HL-60/S4 treated with retinoic acid at 250 ng/mL for 4 days and 3 days (cell line): ENCODE results near the gene FGF4.

Source experiments
- in situ Hi-C: fragments of 300-500 bp; cut with MboI; formaldehyde crosslinking; loops from 2 replicates; pipeline ENCODE4 v1.7.0; 2022; ENCODE audit warnings: low sequenced_read_pairs

Gene FGF4

GRCh38 chr11:69808667-69809086, 33.5 kb upstream of the FGF4 start:
- in situ Hi-C loops, result no loop called here

GRCh38 chr11:69807106-69807815, 32.1 kb upstream of the FGF4 start:
- in situ Hi-C loops, result no loop called here

DNA sequence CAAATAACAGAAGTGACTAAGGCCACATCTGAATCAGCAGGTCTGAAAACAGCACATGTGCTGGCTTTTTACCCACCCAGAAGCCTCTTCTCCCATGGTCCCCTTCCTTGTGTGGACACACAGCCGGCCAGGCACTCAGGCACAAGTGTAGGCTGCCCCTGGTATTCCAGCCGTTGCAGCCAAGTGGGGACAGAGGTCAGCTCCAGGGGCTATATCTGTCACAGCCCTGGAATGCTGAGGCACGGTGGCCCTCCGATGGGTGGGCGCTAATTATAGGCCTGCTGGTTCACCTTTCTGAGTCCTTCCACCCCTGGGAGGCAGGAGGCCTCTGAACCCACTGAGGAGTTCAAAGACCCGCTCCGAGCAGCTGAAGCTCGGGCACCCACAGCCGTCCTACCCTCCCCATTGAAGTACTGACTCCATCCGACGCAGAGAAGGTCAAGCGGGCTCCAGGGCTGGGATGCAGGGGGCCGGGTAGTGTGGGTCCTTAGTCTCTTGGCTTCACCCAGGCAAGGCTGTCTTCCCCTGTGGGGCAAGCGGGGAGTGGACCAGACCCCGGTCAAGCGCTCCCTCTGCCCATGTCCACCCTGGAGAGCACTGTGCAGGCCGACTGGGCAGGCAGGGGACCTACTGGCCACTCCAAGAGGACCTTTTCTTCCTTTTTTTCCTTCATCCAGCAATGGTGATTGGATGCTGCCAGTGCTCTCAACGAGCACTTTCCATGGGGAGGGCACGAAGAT, 29.8 kb upstream of the FGF4 start:
- in situ Hi-C loops, result no loop called here

- in situ Hi-C loops, result no loop called here
These were observed 28.6 kb upstream of the FGF4 start for GRCh38 chr11:69803604-69804218.

DNA sequence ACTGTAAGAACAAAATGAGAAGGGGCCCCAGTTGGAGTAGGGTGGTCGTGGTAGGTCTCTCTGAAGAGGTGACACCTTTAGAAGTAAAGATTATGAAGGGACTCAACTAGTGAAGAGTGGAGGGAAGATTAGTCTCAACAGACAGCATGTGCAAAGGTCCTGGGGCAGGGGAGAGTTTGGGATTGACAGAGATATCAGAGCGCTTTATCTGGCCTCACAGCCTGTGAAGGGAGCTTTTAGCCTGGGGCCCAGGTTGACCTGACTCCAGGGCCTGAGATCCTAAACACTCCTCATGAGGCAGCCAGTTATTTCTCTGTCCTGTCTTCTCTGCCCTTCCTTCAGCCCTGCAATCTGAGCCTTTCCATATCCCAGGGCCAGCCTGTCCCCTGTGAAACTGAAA, 27.9 kb upstream of the FGF4 start:
- in situ Hi-C loops, result no loop called here

GRCh38 chr11:69802590-69802989, 27.4 kb upstream of the FGF4 start:
- in situ Hi-C loops, result no loop called here

- in situ Hi-C loops, result no loop called here
These were observed 26.6 kb upstream of the FGF4 start for GRCh38 chr11:69801513-69802335.

- in situ Hi-C loops, result no loop called here
These were observed 25.1 kb upstream of the FGF4 start for GRCh38 chr11:69800278-69800677.

DNA sequence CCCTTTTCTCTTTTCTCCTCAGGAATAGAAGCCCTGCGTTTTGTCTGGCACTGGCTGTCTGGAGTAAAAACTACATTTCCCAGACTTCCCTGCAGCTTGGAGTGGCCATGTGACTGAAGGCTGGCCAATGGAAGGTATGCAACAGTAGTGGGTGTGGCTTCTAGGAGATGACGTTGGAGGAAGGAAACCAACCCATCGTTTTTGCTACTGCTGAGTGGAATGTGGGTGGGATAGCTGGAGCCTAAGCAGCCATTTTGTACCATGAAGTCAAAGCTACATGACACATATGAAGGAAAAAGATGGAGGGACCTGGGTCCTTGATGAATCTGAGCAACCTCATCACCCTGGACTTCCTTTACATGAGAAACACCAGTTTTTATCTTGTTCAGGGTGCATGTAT, 24.4 kb upstream of the FGF4 start:
- in situ Hi-C loops, result no loop called here

DNA sequence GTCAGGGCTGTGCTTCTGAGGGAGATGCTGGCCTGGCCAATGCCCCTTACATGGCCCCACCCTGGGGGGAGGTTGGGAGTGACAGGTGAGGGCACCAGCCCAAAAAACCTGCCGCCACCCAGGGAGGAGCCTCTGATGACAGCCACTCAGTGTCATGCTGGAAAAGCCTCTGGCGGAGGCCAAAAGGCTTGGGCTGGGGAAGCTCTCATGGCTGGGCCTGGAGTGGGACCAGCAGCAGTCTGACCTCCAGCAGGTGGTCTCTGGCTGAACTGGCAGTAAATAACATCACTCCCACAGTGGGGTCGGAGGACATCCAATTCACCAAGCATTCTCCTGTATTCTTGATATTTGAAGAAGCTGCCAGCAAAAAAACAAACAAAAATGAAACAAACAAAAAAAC, 24.0 kb upstream of the FGF4 start:
- in situ Hi-C loops, result no loop called here

GRCh38 chr11:69797737-69798528, 22.8 kb upstream of the FGF4 start:
- in situ Hi-C loops, result no loop called here

GRCh38 chr11:69797156-69797555, 22.0 kb upstream of the FGF4 start:
- in situ Hi-C loops, result no loop called here

DNA sequence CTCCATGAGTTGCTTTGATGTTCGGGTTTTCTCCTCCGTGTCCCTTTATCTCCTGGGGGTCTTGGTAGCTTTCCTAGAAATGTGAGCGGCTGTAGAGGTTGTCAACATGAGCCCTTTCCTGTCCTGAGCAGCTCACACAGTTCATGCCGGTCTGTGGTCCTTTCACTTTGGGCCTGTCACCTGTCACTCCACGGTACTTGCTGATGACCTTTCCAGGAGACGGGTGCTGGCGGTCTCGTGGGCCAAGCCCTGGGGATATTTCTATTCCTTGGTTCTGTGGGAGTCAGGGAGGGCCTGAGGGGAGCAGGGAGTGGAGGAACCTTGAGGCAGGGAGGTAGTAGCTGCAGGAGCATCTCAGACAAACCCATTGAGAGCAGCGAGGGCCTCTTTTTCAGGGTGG, 20.9 kb upstream of the FGF4 start:
- in situ Hi-C loops, result no loop called here

- in situ Hi-C loops, result no loop called here
These were observed 16.4 kb upstream of the FGF4 start for GRCh38 chr11:69791276-69792180.

DNA sequence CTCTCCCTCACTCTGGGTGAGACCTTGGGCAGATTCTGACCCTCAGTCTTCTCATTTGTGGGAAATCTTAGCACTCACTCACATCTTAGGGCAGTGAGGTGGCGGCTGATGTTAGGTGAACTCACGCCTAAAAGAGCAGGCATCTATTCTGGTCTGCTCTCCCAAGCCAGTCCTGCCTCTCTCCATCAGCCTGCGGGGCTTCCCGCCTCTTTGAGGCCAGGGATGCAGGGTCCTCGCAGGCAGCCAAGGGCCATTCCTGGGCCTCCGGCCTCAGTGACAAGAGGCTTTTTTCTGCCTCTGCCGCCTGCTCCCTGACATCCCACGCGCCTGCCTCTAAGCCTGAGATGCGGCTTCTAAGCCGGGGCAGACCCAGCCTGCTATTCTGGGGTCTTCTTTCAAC, 13.8 kb upstream of the FGF4 start:
- in situ Hi-C loops, result no loop called here

DNA sequence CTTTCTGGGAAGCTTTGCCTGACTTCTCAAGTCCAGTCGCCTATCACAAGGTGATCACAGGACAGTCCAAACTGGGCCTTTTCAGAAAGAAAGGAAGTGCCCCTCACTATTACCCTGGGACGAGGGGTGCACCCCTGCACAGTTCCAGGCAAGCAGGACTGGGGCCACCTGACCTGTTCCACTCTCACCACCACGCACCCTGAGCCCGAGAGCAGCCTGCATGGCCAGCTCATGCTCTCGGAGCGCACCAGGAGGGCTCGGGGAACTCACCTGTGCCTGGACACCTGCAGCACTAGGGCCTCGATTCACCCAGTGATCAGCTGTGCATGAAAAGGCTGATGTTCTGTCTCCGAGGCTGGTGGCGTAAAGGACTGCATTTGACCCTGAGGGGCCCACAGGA, 12.8 kb upstream of the FGF4 start:
- in situ Hi-C loops, result no loop called here

GRCh38 chr11:69787457-69787856, 12.3 kb upstream of the FGF4 start:
- in situ Hi-C loops, result no loop called here

DNA sequence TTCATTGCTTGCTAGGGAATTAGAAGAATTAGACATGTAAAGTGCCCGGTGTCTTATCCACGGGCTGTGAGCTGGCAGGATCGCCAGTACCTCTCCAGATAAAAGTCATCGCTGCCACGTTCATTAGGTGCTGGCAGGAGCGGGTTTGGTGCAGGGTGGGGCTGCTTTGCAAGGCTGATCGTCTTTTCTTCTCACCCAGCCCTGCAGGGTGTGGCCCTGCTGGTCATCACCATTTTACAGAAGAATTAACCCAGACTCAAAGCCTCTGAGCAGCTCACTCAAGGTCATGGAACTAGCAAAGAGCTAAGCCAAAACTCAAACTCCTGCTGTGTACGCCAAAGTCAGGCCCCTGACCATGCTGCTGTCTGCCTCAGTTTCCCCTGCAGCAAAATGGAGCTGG, 6.1 kb upstream of the FGF4 start:
- in situ Hi-C loops, result no loop called here

DNA sequence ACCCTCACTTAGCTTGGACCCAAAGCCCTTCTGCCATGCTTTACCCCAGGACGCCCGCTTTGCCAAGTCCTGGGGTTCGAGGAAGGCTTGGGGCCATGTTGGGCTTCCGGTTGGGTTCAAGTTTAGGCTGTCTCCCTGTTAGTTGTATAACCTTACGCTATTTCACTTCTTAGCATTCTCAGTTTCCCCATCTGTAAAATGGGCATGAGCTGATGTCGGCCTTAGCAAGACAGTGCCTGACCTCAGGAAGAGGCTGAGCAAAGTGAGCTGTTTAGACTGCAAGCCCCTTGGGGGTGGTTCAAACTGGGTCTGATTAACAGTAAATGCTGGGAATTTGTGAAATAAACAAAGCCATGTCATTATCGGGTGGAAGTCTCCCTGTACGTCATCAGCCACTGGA, 3.2 kb upstream of the FGF4 start:
- in situ Hi-C loops, result no loop called here
